HG03565 (cell line): Measurements from ENCODE around the gene FHAD1.
"Not testable (repeated sequence)": the region's sequence is repeated elsewhere in the genome, so short reads cannot be mapped to it uniquely, and the experiment has no call there.

Experiments used
- ATAC-seq: cut with Tn5 transposase; IDR thresholded peaks from one replicate; pipeline ENCODE4 v1.9.1; 2021; ENCODE audit warnings: mild to moderate bottlenecking, moderate library complexity; ENCODE audit not compliant: unreplicated experiment

The FHAD1 gene

DNA sequence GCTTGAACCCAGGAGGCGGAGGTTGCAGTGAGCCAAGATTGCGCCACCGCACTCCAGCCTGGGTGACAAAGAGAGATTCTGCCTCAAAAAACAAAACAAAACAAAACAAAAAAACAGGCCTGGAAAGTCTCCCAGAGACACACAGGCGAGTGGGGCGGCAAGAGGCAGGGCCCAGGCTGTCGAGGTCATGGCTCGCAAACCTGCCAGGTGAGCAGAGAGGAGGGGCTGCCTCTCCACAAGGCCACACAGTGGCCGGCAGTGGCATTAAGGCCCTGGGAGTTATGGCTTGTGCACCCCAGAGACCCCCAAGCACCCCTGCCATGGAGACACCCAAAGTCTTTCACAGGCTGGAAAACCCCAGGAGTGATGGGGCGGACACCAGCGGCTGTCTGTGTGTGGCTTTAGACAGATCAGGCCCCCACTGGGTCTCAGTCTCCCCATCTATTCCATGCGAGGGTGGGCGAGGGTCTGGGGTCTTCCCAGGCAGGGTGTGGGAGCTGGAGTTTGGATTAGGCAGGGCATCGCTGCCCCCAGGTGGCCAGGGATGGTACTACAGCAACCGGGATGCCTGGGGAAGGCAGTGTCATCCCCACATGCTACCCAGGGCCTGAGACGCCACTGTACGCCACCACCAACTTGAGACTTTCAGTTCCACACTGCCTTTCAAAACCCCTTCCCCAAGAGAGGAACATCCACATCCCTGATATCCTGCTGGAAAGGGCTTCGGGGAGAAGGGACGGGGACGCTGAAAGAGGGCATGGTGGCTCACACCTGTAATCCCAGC, 184.0 kb downstream of the FHAD1 start:
- ATAC-seq, result no peak

- ATAC-seq, result no peak
These were observed 184.5 kb downstream of the FHAD1 start for GRCh38 chr1:15431571-15431948.

DNA sequence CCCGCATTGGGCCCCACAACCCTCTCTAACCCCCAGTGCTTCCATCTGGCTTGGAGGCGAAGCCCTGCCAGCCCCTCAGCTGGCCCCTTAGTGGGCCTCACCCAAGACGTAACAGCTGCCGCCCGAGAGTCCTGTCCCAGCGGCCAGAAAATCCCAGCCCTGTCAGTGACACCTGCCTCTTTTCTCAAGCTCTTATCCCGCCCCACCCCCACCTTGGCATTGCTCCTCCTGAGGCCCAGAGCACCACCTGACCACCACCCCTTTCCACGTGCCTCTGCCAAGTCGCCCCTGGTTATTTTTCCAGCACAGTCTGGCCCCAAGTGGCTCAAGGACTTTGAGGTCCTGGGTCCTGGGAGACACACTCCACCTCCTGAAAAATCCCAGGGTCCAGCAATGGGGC, 185.3 kb downstream of the FHAD1 start:
- ATAC-seq, result no peak

DNA sequence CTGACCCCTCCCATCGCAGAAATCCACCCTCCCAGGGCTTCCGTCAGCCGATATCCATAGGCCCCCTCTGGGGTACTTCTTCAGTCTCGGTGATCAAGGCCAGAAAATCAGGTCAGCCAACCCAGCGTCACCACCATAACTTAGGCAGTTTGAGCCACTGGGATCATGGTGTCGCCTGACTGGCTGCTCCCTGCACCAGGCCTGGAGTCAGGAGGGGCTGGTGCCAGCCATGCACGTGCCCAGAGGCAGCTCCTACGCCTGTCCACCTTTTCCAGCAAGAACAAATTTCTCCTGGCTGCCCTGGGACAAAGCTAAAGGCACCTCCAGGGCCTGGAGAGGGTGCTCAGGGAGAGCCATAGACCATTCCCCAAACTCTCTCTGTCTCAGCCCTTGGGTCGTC, 186.4 kb downstream of the FHAD1 start:
- no peak for ATAC-seq

- ATAC-seq, result not testable (repeated sequence)
These were observed 187.7 kb downstream of the FHAD1 start for GRCh38 chr1:15434739-15435138.

DNA sequence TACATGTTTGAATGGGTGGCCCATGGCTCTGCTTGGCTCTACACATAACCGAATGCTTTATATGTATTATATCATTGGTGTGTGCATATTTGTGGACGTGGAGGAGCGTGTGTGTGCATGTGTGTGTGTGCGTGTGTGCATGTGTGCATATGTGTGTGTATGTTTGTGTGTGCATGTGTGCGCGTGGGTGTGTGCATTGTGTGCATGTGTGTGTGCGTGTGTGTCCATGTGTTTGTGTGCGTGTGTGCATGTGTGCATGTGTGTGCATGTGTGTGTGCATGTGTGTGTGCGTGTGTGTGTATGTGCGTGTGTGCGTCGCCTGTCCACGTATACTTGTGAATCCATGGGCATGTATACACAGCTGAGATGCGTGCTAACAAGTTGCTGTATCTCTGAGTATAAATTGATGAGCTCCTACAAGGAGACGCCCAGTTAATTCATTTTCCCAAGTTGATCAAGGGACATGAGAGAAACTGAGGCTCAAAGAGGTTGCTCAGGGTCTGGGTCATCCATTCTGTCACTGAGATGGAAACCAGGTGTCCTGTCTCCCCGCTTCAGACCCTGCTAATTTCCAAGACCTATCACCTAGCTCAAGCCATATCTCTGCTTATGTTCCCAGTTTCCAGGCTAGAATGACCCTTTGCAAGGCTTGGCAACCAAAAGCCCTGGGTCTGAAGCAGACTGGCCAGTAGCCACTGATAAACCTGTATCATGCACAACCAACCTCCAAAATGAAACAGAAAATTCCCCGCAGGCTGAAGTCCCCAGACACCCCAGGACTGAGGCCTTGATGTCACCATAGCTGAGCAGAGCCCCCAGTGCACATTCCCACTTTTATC, 188.4 kb downstream of the FHAD1 start:
- ATAC-seq, result no peak

GRCh38 chr1:15436881-15437442, 189.9 kb downstream of the FHAD1 start:
- no peak for ATAC-seq

GRCh38 chr1:15439325-15439724, 192.3 kb downstream of the FHAD1 start:
- no peak for ATAC-seq

GRCh38 chr1:15440357-15440756, 193.3 kb downstream of the FHAD1 start:
- no peak for ATAC-seq

DNA sequence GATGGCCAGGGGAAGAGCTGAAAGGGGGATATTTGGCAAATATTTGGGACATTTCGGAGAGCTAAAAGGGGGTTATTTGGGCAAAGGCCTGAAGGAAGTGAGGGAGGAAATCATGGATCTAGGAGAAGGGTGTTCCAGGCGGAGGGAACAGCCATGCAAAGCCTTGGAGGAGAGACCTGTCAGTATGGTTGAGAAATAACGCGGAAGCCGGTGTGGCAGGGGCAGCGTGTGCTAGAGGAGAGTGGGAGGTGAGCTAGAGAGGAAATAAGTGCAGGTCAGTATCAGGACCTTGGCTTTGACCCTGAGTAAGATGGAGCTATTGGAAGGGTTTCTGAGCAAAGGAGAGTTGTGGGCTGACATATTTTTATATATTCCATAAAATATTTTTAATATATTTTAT, 194.2 kb downstream of the FHAD1 start:
- ATAC-seq, result no peak

GRCh38 chr1:15442119-15442518, 195.1 kb downstream of the FHAD1 start:
- no peak for ATAC-seq

DNA sequence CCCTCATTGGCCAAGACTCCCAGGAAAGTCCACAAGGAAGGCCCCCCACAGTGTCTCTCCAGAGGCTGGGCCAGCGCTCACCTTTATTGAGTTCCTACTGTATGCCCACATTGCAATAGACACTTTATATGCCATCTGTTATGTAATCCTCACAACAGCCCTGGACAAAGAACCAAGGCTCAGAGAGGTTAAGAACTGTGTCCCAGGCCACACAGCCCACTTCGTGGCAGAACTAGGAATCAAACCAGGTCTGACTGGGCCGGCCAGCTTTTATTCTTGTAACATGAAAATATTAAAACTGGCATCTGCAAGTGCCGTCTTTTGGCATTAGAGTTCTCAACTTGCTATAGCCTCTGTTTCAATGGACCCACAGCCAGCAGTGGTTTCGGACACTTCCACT, 195.7 kb downstream of the FHAD1 start:
- ATAC-seq, result no peak

DNA sequence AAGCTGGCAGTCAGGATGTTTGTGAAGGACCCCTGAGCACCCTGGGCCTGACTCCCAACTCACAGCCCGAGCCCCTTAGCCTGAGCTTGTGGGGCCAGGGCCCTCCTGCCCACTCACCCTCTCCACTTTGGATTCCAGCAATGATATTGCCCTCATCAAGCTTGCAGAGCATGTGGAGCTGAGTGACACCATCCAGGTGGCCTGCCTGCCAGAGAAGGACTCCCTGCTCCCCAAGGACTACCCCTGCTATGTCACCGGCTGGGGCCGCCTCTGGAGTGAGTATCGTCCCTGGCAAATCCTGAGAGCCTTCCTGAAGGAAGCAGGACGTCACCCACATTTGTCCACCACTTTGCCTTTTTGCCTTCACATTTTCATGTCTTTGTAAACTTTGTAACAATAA, 196.3 kb downstream of the FHAD1 start:
- no peak for ATAC-seq

DNA sequence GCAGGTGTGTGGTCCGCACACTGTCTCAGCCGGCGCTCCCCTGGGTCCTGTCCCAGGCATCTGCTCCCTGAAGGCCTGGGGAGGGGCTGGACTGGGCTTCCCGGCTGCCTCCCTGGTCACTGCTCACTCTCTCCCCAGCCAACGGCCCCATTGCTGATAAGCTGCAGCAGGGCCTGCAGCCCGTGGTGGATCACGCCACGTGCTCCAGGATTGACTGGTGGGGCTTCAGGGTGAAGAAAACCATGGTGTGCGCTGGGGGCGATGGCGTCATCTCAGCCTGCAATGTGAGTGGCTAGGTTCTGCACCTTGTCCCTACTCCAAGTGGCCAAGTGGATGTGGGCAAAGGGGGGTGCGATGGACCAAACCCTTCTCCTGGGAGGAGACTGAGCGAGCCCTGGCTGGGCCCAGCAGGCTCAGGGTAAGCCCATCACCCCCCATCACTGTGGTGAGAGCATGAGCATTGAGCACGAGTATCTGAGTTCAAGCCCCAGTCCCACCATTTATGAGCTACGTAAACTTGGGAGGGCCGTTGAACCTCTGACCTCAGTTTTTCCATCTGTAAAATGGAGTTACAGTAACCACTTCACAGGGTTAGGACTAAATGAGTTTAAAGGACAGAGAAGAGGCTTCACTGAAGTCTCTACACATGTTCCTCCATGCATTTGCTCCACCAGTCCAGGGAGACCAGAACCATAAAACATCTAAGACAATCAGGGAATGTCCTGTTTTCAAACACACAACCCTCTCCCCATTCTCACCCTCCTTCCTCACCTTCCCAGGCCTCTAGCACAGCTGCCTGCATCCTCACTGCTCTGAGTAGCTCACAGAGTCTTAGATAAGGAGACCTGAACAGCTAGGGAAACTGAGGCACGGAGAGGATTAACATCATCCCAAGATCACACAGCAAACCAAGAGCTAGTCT, 197.7 kb downstream of the FHAD1 start:
- no peak for ATAC-seq

DNA sequence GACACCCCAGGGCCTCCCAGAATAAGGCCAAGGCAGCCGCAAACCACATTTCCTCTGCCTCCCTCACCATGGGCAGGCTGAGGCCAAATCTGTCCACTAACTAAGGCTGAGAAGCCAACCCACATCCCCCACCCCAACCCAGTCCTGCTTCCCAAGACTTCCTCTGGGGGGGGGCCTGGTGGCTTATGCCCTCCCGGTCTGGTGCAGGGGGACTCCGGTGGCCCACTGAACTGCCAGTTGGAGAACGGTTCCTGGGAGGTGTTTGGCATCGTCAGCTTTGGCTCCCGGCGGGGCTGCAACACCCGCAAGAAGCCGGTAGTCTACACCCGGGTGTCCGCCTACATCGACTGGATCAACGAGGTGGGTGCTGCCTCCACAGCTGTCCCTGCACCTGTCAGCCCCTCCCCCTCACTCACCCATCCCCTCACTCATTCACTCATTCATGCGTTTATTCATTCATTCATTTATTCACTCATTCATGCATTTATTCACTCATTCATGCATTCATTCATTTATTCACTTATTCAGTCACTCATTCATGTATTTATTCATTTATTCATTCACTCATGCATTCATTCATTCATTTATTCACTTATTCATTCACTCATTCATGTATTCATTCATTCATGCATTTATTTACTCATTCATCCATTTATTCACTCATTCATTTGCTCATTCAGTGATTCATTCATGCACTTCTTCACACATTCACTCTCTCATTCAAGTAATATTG, 198.5 kb downstream of the FHAD1 start:
- ATAC-seq, result no peak

- no peak for ATAC-seq
These were observed 199.2 kb downstream of the FHAD1 start for GRCh38 chr1:15446212-15446611.
